SIG-M5 treated with dmso at 0.1 percent for 504 hours (cell line): ENCODE measurements around the gene ESYT2.
"Not testable (repeated sequence)": the region's sequence is repeated elsewhere in the genome, so short reads cannot be mapped to it uniquely, and the experiment has no call there.

Experiments
- DNase-seq: peaks from one replicate; lab custom pipeline; 2025; ENCODE audit not compliant: unreplicated experiment; lab: John Stamatoyannopoulos, UW

Gene ESYT2

DNA sequence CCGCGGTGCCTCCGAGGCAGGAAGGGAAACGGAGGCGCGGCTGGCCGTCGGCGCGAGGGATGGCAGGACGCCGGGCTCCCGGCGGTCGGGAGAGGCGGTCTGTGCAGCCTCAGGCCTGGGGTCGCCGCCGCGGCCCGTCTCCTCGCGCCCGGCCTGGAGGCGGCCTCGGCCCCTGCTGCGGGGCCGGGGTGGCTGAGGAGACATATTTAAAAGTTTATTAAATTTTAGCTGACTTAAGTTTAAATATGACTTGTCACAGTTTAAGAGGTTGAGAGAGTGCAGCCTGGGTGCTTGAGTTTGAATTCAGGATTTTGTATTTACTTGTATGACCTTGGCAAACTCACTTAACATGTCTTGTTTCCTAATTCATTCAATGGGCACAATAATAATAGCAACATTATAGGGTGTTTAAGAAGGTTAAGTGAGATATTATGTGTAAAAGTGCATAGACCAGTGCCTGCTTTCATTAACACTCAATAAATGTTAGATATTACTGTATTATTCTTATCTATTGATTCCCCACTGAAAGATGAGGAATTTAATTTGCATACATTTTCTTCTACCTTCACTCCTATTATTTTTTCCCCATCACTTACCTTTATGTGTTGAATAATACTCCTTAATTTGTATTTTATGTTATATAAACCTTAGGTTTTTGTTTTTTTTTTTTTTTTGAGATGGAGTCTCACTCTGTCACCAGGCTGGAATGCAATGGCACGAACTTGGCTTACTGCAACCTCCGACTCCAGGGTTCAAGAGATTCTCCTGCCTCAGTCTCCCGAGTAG lies 27.8 kb upstream of the ESYT2 start:
- no peak for DNase-seq

DNA sequence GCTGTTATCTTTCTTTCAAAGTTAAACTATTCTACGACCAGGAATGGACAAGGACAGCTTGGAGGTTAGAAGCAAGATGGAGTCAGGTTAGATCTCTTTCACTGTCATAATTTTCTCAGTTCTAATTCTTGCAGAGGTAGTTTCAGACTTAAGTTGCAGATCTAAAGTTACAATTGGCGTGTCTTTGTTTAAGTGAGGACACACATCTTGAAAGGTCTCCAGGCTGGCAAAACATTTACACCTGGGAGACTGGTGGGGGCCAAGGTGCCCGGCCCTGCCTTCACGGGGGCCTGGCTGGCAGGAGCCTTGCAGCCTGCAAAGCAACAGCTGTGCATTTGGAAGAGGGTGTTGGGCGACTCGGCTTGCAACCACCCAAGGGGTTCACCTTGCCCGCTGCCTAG lies 25.4 kb upstream of the ESYT2 start:
- DNase-seq: no peak

DNA sequence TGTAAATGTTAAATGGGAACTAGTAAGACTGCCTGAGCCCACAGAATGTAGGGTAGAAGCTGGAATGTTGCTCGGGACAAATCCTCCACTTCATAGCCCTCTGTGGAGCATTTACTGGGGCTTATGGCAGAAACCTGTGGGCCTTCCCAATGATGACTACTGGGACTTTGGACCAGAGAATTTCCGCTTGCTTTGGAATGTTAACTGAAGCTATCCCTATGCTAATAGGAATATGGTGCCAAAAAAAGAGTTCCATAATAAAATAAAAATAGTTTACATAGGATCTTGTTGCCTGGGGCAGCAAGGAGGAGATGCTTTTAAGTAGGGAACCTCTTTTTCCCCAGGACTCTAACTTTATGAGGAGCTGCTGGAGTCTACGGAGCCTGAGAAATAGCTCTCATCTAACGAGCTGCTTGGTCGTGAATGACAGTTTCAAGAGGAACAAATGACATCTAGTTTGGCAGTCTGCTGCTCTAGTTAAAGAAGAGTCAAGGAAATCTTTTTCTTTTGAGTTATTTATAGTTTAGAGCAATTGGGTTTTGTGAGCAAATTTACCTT lies 21.3 kb upstream of the ESYT2 start:
- no peak for DNase-seq

DNA sequence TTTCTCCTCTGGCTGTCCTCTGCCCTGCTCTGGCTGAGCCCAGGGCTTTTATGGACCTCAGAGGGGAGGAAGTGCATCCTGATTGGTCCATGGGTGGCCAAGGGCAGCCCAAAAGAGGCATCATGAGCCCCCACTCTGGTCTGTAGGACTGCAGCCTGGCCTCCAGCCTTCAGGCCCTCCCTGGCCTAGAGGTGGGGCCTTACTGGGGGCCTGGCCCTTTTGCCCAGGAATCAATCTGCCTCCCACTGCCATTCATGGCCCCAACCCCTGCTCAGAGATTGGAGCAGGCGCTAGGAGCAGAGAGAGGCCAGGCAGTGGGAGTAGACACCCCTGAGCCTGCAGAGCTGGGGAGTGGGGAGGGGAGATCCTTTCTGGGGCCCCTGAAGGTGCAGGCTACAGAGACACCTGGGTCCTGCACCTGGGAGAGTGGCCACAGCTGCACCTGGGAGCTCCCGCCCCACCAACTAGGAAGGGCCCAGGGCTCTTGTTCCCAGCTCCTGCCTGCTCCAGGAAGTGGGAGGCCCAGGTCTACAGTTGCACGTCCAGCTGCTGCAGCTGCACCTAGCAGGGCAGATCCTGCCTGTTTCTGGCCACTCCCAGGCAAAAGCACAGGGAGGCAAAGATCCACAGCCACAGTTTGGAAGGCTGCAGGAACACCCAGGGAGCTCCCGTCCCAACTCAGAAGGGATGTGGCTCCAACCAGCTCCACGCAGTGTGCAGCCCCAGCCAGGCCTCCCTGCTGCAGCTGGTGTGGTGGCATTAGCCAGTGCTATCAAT lies 20.6 kb upstream of the ESYT2 start:
- DNase-seq: no peak

DNA sequence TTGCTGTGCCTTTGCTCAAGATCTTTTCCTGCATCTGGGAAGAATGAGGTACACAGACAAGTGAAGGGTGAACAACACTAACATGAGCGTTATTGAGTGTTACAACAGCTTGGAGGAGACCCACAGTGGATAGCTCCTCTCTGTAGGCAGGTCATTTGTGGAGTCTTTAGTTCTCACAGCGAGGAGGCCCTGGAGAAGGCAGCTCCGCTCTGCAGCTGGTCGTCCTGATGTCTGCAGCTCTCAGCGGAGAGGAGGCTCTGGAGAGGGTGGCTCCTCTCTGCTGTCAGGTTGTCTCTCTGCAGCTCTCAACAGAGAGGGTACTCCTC lies 20.1 kb upstream of the ESYT2 start:
- DNase-seq: no peak

DNA sequence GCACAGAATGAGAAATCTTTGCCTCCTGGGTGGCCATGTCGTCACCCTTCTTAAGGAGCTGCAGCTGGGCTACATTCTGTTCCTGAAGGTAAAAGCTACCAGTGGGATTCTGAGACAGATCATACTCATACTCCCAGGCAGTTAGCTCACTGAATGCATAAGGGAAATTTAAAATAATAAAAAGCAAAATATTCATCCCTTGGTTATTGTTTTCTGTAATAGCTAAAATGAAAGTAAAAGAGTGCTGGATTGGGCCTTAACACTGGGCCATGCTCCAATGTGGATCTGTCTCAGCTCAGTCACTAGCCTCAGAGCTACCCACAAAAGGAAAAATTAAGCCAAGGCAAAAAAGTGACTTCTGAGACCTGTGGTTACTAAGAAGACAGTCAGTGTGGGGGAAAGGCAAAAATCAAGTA lies 18.1 kb upstream of the ESYT2 start:
- DNase-seq: no peak

DNA sequence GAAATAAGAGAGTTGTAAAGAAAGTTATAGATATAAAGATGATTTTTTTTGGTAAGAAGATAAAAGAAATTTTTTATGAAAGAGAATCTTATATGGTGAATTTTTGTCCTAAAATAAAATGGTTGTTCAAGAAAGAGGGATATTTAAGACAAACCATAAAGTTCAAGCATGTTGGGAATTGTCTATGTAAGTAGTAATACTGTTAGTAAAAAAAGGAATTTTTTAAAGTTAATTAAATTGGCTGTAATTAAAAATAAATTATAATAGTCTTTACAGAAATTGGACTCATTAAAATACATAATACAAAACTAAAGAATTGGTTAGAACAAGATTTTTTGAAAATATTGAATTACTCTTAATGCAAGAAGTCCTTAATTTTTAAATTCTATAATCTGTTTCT lies 17.0 kb upstream of the ESYT2 start:
- no peak for DNase-seq

DNA sequence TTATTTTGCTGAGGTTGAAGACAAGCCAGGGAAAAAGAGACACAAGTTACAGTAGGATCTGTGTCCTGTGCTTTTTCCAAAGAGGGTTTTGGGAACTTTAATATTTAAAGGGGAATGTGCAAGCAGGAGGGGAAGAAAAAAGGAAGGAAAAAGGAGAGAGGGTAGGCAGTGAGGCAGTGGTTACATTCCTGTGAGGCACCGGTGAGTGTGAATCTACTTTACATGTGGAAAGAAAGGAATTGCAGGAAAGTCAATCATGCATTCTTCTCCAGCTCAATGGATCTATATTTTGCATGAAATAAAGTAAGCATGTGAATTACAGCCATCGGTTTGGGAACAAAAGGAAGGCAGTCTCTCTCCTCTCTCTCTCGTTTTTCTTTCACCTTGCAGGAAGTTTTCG lies 14.5 kb upstream of the ESYT2 start:
- no peak for DNase-seq

DNA sequence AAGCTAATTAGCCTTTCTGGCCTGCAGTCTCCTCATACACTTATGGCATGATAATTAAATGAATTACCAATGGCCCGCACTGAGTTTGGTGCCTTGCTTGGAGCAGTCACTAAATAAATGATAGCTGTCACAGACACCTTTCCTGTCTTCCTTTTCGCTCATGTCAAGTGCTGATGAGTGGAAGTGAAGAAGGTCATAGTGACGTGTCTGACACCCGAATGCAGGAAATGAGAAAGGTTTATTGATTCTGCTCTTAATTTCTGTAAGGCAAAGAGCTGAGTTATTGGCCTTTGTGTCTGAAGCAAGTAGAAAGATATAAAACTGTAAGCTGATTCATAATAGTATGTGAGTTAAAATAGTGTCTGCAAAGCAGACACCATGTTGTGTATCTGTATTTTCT lies 13.2 kb upstream of the ESYT2 start:
- DNase-seq: no peak

DNA sequence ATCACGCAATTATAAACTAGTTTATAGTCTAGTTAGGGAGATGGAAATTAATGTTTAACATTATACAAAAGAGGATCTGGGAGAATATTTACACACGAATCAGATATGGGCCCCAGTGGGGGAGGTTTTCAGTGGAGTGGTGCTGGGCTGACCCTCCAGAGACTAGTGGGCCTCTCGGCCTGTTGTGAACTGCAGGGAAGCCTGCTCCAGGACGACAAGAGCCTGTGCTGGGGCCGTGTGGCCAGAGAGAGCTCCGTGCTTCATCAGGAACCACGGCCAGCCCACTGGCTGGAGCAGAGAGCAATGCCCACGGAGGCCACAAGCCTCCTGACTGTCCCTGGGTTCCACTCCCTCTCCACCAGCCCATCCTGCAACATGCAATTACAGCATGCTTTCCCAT lies 11.3 kb upstream of the ESYT2 start:
- no peak for DNase-seq

DNA sequence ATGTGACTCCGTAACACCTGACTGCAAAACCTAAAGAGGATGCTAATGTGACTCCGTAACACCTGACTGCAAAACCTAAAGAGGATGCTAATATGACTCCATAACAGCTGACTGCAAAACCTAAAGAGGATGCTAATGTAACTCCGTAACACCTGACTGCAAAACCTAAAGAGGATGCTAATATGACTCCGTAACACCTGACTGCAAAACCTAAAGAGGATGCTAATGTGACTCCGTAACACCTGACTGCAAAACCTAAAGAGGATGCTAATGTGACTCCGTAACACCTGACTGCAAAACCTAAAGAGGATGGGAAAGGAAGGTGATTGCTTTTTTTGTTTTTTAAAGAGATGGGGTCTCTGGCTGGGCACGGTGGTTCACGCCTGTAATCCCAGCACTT lies 9.9 kb upstream of the ESYT2 start:
- DNase-seq: not testable (repeated sequence)

DNA sequence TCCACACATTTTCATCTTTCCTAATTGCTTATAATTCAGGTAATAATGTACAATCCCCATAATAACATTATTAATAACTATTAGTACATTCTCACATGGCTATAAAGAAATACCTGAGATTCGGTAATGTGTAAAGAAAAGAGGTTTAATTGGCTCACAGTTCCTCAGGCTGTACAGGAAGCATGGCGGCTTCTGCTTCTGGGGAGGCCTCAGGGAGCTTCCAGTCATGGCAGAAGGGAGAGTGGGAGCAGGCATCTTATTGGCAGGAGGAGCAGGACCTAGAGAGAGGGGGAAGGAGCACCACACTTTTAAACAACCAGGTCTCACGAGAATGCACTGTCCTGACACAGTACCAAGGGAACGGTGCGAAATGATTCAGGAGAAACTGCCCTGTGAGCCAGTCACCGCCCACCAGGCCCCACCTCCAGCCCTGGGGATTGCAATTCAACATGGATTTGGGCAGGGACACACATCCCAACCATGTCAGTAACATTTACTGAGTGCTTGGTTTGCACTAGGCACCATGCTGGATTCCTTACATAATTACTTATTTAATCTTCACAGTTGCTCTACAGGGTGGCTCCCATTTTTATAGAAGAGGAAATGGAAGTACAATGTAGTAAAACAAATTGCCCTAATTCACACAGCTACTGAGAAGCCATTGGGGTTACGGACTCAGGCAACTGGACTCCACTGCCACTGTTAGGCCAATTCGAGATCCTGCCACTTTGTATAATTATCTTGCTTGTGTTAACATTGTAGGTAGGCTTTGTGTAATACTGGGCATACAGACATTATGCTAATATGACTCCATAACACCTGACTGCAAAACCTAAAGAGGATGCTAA lies 8.7 kb upstream of the ESYT2 start:
- DNase-seq: no peak

DNA sequence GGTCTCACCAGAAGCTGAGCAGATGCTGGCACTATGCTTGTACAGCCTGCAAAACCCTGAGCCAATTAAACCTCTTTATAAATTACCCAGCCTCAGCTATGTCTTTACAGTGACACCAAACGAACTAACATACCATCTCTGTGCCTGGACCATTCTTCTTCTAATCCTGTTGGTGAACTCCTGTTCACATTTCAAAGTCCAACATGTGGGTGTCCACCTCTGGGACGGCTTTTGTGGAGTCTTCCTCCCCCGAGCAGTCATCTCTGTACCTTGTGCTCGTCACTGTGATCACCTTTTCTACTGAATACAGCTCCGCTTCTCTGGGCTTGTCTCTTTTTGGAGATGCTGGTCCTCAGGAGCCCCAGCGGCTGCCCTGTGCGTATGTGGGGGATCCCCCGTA lies 7.4 kb upstream of the ESYT2 start:
- no peak for DNase-seq

DNA sequence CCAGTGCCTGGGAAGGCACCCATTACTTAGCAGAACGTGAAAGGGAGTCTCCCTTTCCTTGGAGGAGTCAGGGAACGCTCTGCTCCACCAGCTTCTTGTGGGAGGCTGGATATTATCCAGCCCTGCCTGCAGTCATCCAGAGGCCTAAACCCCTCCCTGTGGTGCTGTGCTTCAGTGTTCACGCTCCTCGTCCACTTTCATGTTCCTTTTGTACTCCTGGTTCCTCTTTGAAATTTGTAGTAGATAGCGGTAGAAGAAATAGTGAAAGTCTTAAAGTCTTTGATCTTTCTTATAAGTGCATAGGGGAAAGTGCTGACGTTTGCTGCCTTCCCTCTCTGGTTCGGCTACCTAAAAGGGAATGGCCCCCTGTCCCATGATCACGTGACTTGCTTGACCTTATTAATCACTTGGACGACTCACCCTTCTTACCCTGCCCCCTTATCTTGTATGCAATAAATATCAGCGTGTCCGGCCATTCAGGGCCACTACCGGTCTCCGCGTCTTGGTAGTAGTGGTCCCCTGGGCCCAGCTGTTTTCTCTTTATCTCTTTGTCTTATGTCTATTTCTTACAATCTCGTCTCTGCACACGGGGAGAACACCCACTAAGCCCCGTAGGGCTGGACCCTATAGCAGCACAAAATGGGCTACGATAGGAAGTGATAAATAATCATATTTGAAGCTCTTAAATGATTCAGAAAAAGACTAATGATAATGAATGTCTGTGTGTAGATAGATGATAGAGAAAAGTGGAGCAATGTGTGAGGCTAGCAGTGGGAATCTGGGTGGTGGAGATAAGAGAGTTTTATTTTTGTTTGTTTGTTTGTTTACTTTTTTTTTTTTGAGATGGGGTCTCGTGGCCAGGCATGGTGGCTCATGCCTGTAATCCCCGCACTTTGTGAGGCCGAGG lies 5.8 kb upstream of the ESYT2 start:
- no peak for DNase-seq

DNA sequence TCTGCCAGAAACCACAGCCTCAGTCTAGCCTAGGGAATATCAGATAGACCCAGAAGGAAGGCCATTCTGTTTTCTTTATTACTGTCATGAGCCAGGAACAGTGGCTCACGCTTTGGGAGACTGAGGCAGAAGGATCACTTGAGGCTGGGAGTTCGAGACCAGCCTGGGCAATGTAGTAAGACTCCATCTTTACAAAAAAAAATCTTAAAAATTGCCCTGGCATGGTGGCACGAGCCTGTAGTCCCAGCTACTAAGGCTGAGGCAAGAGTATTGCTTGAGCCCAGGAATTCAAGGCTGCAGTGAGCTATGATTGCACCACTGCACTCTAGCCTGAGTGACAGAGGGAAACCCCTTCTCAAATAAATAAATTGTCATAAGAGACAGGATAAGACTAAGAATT lies 3.7 kb upstream of the ESYT2 start:
- DNase-seq: no peak

DNA sequence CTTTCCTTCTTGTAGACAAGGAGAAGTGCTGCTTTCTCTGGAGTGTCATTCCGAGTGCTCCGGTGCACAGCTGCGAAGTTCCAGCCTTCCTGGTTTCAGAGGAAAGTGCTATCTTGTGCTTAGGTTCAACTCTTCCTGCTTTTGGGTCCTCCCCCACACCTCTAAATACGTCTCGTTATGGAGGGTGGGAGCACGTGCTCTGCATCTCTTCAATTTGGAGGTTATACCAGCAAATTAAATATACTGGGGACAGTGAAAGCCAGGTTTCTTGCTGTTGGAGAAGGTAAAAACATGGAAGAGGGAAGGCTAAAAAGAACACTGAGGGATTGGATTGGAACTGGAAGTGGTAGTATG lies 2.4 kb upstream of the ESYT2 start:
- DNase-seq: no peak

DNA sequence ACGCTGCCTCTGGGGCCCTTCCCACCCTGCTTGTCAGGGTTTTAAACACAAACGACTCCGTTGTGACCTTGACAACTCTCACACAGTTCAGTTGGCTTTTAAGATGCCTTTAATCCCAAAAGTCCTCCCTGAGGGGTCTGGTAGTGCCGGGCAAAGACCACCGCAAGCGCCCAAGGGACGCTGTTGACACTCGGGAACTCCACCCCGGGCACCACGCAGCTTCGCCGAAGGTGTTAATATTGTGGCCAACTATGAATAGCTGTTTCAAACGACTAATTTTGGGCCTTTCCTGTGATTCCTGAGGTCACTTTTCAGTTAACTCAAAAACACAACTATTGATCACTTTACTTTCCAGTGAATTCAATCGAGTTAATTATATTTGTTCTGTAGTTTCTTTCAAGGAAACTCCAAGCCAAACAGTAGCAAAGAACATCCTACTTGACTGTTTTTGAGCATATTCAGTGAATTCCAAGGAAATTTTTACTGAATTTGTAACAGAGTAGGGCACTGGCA lies 958 bp upstream of the ESYT2 start:
- DNase-seq: no peak

DNA sequence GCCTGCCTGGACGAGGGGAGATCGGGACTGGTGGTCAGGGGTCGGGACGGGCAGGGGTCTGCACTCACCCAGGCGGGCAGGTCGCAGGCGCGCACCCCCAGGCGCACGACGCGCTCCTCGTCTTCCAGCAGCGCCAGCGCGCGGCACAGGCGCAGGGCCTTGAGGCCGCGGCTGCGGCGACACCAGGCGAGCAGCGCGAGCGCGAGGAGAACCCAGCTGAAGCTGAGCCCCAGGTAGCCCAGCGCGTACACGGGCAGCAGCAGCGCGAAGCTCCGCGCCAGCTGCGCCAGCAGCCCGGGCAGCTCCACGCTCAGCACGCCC lies 328 bp downstream of the ESYT2 start:
- DNase-seq: peak; percentile 70

DNA sequence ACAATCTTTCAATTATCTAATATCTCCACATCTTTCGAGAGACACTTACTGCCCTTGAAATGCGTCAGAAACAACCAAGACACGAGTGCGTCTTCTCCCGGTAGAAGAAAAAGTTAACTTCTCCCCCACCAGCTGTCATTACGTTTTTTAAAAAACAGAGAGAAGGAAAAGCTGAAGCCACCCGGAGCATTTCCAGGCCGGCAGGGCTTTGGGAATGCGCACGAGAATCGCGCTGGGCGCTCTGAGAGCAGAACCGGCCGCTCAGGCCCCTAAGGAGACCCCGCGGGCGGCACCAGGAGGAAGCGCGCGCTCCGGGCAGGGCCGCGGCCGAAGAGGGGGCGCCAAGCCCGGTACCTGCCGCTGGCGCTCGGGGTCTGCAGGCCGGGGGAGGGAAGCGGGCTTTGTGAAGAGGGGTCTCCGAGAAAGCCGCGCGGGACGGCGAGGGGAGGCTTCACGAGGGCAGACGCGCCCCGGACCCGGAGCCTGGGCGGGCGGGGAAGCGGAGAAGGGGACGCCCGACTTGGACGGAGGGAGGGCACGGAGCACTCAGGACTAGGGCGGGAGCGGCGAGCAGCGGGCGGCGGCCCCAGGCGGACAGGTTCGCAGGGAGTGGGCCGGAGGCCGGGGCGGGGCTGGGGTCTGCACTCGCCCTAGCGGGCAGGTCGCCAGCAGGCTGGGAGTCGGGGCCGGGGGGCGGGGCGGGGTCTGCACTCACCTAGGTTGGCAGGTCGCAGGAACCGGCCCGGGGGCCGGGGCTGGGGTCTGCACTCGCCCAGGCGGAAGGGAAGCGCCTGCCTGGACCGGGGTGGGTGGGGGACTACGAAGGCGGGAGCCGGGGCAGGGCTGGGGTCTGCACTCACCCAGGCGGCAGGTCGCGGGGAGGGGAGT lies 932 bp downstream of the ESYT2 start:
- no peak for DNase-seq
